Measurements from ENCODE around the gene SHISAL1.

SHISAL1 gene

DNA sequence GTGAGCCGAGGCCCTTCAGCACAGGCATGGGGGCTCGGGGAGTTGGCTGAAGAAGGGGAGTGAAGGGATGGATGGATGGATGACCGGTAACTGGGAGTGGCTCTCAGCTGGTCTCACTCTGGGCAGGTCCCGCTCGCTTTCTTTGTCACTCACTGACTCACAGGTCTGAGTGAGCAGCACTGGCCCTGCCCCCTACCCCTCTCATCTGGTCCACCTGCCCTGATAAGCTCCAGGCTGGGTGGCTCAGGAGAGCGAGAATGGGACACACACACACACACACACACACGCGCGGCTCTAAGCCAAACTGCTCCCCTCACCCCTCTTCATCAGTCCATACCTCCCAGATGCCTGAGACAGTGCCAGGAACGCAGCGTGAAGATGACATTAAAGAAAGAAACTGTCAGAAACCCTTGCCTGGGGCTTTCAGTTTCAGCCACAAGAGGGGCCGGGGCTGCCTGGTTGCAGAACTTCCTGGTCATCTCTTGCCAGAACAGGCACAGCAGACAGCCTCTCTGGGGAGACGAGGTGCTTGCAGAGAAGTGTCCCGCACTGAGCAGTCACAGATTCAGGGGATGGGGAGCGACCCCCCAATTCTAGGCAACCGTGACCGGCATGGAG, 16.5 kb upstream of the SHISAL1 start:
- peak; percentile 94 for DNase-seq
- Histone ChIP-seq H3K27me3 (replicated peaks; ENCODE audit: insufficient read depth, low read length) (peaks cover 73% of the 10 kb centered on the region), H3K9me3 (replicated peaks; ENCODE audit: insufficient read depth, low read length) (no peaks in the 10 kb centered on the region), H3F3A (ENCODE audit: insufficient read depth, low read length) (peaks cover 16% of the 10 kb centered on the region), H3K4me3 (ENCODE audit: low read length) (peak overlapping the region; percentile 30), H2AFZ (ENCODE audit: low read length) (no peak overlapping the region), H3K9me2 (replicated peaks; ENCODE audit: insufficient read depth, low read length) (no peaks in the 10 kb centered on the region), H3K9ac (ENCODE audit: low read length) (no peak overlapping the region), H3K4me2 (ENCODE audit: low read depth, low read length) (peak overlapping the region; percentile 60), H3K79me2 (ENCODE audit: low read length) (no peaks in the 10 kb centered on the region), H3K27ac (ENCODE audit: low read length) (peak overlapping the region; percentile 17; the same call in 1 of the 2 replicates), H3K4me1 (ENCODE audit: low read length) (peaks cover 22% of the 10 kb centered on the region), H3K36me3 (replicated peaks; ENCODE audit: insufficient read depth, low read length) (no peaks in the 10 kb centered on the region), H4K20me1 (ENCODE audit: insufficient read depth, low read length) (no peaks in the 10 kb centered on the region)
- TF ChIP-seq, protein P1, sequence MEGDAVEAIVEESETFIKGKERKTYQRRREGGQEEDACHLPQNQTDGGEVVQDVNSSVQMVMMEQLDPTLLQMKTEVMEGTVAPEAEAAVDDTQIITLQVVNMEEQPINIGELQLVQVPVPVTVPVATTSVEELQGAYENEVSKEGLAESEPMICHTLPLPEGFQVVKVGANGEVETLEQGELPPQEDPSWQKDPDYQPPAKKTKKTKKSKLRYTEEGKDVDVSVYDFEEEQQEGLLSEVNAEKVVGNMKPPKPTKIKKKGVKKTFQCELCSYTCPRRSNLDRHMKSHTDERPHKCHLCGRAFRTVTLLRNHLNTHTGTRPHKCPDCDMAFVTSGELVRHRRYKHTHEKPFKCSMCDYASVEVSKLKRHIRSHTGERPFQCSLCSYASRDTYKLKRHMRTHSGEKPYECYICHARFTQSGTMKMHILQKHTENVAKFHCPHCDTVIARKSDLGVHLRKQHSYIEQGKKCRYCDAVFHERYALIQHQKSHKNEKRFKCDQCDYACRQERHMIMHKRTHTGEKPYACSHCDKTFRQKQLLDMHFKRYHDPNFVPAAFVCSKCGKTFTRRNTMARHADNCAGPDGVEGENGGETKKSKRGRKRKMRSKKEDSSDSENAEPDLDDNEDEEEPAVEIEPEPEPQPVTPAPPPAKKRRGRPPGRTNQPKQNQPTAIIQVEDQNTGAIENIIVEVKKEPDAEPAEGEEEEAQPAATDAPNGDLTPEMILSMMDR (IDR thresholded peaks at IDR 0.05; ENCODE audit: low read length): no peak
- TF ChIP-seq EZH2 (optimal IDR thresholded peaks at IDR 0.05; ENCODE audit: low read depth, low read length) (no peak), EZH2phosphoT487 (IDR thresholded peaks at IDR 0.05; ENCODE audit: low read length) (no peak)

DNA sequence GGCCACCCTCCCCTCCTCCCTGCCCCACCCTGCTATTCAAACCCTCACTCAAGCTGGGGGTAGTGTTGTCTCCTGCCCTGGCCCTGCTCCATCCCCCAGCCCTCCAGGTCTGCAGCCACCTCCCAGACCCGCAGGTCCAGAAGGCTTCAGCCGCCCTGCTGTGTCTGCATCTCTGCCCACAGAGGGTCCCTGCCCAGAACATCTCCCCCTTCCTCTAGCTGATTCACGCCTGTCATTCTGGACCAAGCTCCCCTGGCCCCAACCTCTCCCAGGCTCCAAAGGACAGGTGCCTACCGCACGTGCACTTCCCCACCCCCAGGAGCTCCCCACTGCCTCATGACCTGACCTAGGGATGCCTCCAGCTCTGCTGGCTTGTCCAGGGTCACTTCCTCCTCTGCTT, 16.0 kb upstream of the SHISAL1 start:
- H3K27ac ChIP-seq (ENCODE audit: low read length): peak overlapping the region; percentile 17; the same call in 1 of the 2 replicates
- no peak for DNase-seq
- H3K4me2 ChIP-seq (ENCODE audit: low read depth, low read length): peak overlapping the region; percentile 60
- H3K9ac ChIP-seq (ENCODE audit: low read length): no peak overlapping the region
- TF ChIP-seq EZH2phosphoT487 (IDR thresholded peaks at IDR 0.05; ENCODE audit: low read length) (no peak), EZH2 (optimal IDR thresholded peaks at IDR 0.05; ENCODE audit: low read depth, low read length) (no peak)
- TF ChIP-seq, protein P1 (IDR thresholded peaks at IDR 0.05; ENCODE audit: low read length): no peak
- H3K9me2 ChIP-seq (replicated peaks; ENCODE audit: insufficient read depth, low read length): no peaks in the 10 kb centered on the region
- peaks cover 22% of the 10 kb centered on the region for H3K4me1 ChIP-seq (ENCODE audit: low read length)
- peaks cover 74% of the 10 kb centered on the region for H3K27me3 ChIP-seq (replicated peaks; ENCODE audit: insufficient read depth, low read length)
- H3K36me3 ChIP-seq (replicated peaks; ENCODE audit: insufficient read depth, low read length): no peaks in the 10 kb centered on the region
- H3K4me3 ChIP-seq (ENCODE audit: low read length): peak overlapping the region; percentile 30
- H4K20me1 ChIP-seq (ENCODE audit: insufficient read depth, low read length): no peaks in the 10 kb centered on the region
- H3K79me2 ChIP-seq (ENCODE audit: low read length): no peaks in the 10 kb centered on the region
- H3K9me3 ChIP-seq (replicated peaks; ENCODE audit: insufficient read depth, low read length): no peaks in the 10 kb centered on the region
- no peak overlapping the region for H2AFZ ChIP-seq (ENCODE audit: low read length)
- peaks cover 16% of the 10 kb centered on the region for H3F3A ChIP-seq (ENCODE audit: insufficient read depth, low read length)

DNA sequence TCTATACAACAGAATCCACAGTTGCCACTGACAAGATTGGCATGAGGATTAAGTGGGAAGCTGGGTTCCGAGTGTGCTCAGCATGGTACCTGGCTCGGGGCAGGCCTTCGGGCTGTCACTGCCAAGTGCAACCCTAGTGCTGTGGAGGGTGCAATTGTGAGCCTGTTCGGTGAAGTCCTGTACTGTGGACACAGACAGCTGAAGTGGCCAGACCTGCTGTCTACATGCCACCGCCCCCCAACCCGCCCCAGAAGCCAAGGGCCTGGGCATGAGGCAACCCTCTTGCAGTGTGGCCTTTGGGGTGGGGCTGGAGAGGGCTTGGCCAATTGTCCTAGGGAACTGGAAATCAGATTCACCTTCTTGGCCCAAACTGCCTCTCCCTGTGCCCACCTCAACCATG, 15.6 kb upstream of the SHISAL1 start:
- TF ChIP-seq EZH2 (optimal IDR thresholded peaks at IDR 0.05; ENCODE audit: low read depth, low read length): no peak
- no peak for TF ChIP-seq EZH2phosphoT487 (IDR thresholded peaks at IDR 0.05; ENCODE audit: low read length)
- TF ChIP-seq, protein P1 (IDR thresholded peaks at IDR 0.05; ENCODE audit: low read length): no peak
- no peaks in the 10 kb centered on the region for H3K79me2 ChIP-seq (ENCODE audit: low read length)

More for the DNA sequence above, 15.6 kb upstream of the SHISAL1 start:
- H2AFZ ChIP-seq (ENCODE audit: low read length): no peak overlapping the region
- H3K27ac ChIP-seq (ENCODE audit: low read length): no peak overlapping the region
- peaks cover 73% of the 10 kb centered on the region for H3K27me3 ChIP-seq (replicated peaks; ENCODE audit: insufficient read depth, low read length)
- H3K4me3 ChIP-seq (ENCODE audit: low read length): no peak overlapping the region
- H3K9ac ChIP-seq (ENCODE audit: low read length): no peak overlapping the region
- H3K4me1 ChIP-seq (ENCODE audit: low read length): peaks cover 22% of the 10 kb centered on the region
- H4K20me1 ChIP-seq (ENCODE audit: insufficient read depth, low read length): no peaks in the 10 kb centered on the region
- no peaks in the 10 kb centered on the region for H3K36me3 ChIP-seq (replicated peaks; ENCODE audit: insufficient read depth, low read length)
- DNase-seq: no peak
- peak overlapping the region; percentile 60; the same call in 1 of the 2 replicates for H3K4me2 ChIP-seq (ENCODE audit: low read depth, low read length)
- peaks cover 16% of the 10 kb centered on the region for H3F3A ChIP-seq (ENCODE audit: insufficient read depth, low read length)
- no peaks in the 10 kb centered on the region for H3K9me2 ChIP-seq (replicated peaks; ENCODE audit: insufficient read depth, low read length)
- no peaks in the 10 kb centered on the region for H3K9me3 ChIP-seq (replicated peaks; ENCODE audit: insufficient read depth, low read length)
